Stomach smooth muscle (tissue), 2 donors: Measurements from ENCODE around the gene POLA2.
"Not testable (repeated sequence)": the region's sequence is repeated elsewhere in the genome, so short reads cannot be mapped to it uniquely, and the experiment has no call there.

Experiments used
- H3K27ac ChIP-seq: one replicate; pipeline ENCODE4 v1.7.0; 2013; ENCODE audit warnings: mild to moderate bottlenecking, low read length, inconsistent platforms
- H3K27me3 ChIP-seq, 2 donors: one replicate each; pipeline ENCODE4 v1.7.0; 2013; ENCODE audit warnings: low read length in 2 of 2; ENCODE audit not compliant: insufficient read depth in 2 of 2, control insufficient read depth in 1 of 2
- H3K36me3 ChIP-seq, 2 donors: one replicate each; pipeline ENCODE4 v1.7.0; 2013; ENCODE audit warnings: low read length in 2 of 2; ENCODE audit not compliant: control insufficient read depth in 2 of 2, insufficient read depth in 2 of 2
- H3K4me1 ChIP-seq: one replicate; pipeline ENCODE4 v1.7.0; 2013; ENCODE audit warnings: low read length; ENCODE audit not compliant: control insufficient read depth, insufficient read depth
- H3K4me3 ChIP-seq, 2 donors: one replicate each; pipeline ENCODE4 v1.7.0; 2013; ENCODE audit warnings: low read length in 2 of 2
- H3K9ac ChIP-seq, 2 donors: one replicate each; pipeline ENCODE4 v1.7.0; 2013; ENCODE audit warnings: low read length in 2 of 2, mild to moderate bottlenecking in 1 of 2
- H3K9me3 ChIP-seq, 2 donors: one replicate each; pipeline ENCODE4 v1.7.0; 2013; ENCODE audit warnings: low read length in 2 of 2; ENCODE audit not compliant: control insufficient read depth in 2 of 2
- donor health status: healthy.
- donor health status: Pancreatic carcinoma.

POLA2 gene

DNA sequence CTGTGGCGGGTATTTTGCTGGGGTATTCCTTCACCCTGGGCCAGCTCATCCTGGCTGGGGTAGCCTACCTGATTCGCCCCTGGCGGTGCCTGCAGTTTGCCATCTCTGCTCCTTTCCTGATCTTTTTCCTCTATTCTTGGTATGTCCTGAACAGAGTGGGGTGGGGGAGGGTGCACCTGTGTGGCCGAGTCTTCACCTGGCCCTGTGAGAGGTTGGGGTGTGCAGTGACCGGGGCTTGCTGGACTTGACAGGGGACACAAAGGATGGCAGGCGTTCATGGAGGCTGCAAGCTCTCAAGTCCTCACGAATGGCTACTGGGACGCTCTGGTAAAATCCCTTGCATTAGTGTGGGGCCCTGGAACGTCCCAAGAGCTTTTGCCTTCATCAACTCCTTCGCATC is 40.7 kb upstream of the POLA2 start:
- no peak overlapping the region for H3K9ac ChIP-seq
- H3K27ac ChIP-seq, result no peak overlapping the region
- H3K4me1 ChIP-seq, result peaks cover 14% of the 10 kb centered on the region
- no peaks in the 10 kb centered on the region for H3K9me3 ChIP-seq
- H3K4me3 ChIP-seq, result no peak overlapping the region
- H3K36me3 ChIP-seq, result no peaks in the 10 kb centered on the region
- H3K27me3 ChIP-seq, result no peaks in the 10 kb centered on the region

DNA sequence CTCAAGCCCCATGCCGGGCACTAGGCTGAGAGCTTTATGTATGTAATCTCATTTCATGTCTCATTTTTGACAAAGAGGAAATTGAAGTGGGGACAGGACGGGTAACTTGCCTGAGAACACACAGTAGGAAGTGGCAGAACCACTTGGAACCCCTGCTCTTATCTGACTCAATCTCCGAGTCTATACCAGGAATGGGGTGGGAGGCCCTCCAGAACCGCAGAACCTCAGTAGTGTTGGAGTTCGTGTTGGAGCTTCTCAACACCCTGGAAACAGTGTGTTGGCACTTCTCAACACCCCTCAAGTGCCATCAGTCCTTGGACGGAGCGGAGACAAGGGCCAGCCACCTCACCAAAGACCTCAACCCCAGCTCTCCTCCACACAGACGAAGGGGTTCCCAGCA is 38.8 kb upstream of the POLA2 start:
- Histone ChIP-seq H3K4me3 (no peak overlapping the region), H3K9me3 (no peaks in the 10 kb centered on the region), H3K4me1 (peaks cover 18% of the 10 kb centered on the region), H3K9ac (no peak overlapping the region), H3K27me3 (no peaks in the 10 kb centered on the region), H3K36me3 (no peaks in the 10 kb centered on the region), H3K27ac (no peak overlapping the region)

DNA sequence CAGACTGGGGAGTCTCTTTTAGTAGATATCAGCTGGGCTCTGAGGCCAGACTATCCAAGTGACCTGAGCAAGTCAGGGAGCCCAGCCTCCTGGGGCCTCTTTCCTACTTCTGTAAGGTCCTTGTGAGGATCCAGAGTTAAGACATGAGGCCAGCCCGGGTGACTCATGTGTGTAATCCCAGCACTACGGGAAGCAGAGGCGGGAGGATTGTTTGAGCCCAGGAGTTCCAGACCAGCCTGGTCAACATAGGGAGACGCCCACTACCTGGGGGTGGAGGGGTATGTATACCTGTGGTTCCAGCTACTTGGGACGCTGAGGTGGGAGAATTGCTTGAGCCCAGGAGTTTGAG is 36.9 kb upstream of the POLA2 start:
- H3K4me3 ChIP-seq, result no peak overlapping the region

DNA sequence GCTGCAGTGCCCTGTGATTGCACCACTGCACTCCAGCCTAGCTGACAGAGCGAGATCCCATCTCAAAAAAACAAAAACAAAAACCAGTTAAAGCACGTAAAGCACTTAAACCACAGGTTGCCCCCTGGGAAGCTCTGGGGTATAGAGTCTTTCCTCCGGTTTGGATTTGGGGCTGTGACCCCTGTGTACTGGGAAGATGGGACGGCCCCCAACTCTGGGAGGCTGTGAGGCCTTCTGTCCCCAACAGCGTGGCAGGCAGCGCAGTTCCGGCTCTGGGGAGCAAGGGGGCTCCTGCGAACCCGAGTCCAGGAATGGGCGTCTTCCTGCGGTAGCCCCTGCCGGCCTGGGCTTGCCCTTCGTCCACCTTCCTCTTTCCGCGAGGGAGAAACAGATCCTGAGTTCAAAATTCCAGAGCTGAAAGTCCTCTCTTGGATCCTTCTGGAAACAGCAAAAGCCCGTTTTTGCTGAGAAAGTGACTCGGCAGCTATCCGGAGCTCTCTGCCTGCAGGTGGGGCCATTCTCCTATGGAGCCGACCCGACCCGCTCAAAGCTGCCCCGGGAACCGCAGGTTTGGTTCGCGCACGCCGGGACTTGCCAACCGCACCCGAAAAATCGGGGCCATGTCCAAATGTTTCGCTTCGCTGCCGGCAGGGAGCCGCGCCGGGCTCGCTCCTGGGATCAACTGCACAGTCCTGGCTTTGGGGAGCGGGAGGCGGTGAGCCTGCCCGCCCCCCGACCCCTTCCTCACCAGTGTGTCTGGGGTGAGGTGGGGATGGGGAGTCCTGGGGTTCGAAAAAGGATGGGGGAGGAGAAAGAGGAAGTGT is 36.3 kb upstream of the POLA2 start:
- Histone ChIP-seq H3K9me3 (no peaks in the 10 kb centered on the region), H3K9ac (peak overlapping the region; percentile 68 to 82), H3K4me1 (peaks cover 15% of the 10 kb centered on the region), H3K4me3 (peak overlapping the region; percentile 71), H3K36me3 (no peaks in the 10 kb centered on the region), H3K27ac (no peak overlapping the region), H3K27me3 (no peaks in the 10 kb centered on the region)

More for the DNA sequence above, 36.9 kb upstream of the POLA2 start:
- Histone ChIP-seq H3K9ac (peak overlapping the region; percentile 68 to 82), H3K36me3 (no peaks in the 10 kb centered on the region), H3K4me1 (peaks cover 15% of the 10 kb centered on the region), H3K9me3 (no peaks in the 10 kb centered on the region), H3K27me3 (no peaks in the 10 kb centered on the region), H3K27ac (no peak overlapping the region)

DNA sequence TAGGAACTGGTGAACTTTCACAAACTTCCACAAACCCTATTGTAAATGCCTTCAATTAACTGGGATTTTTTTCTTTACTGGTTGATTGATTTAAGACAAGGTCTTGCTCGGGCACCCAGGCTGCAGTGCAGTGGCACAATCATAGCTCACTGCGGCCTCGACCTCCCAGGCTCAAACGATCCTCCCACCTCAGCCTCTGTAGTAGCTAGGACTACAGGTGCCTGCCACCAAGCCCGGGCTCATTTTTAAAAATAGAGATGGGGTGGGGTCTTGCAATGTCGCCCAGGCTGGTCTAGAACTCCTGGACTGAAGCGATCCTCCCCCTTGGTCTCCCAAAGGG is 35.7 kb upstream of the POLA2 start:
- H3K27ac ChIP-seq, result no peak overlapping the region
- no peaks in the 10 kb centered on the region for H3K36me3 ChIP-seq
- peaks cover 15% of the 10 kb centered on the region for H3K4me1 ChIP-seq
- H3K27me3 ChIP-seq, result no peaks in the 10 kb centered on the region
- H3K9me3 ChIP-seq, result no peaks in the 10 kb centered on the region
- peak overlapping the region; percentile 71 for H3K4me3 ChIP-seq
- peak overlapping the region; percentile 68 to 82 for H3K9ac ChIP-seq

DNA sequence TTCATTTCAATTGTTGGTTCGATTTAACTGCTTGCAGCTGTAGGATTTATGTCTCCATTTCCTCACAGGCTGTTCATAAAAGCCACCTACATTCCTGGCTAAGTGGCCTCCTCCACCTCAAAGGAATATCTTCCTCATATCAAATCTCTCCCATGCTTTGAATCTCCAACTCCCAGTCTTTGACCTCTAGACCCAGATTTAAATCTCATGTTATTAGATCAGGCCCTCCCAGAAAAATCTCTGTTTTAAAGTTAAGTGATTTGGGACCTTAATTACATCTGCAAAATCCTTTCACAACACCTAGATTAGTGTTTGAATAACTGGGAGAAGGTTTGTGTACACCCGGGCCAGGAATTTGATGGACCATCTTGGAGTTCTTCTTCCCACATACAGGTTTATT is 33.9 kb upstream of the POLA2 start:
- H3K4me1 ChIP-seq, result peaks cover 15% of the 10 kb centered on the region
- H3K27ac ChIP-seq, result no peak overlapping the region
- no peak overlapping the region for H3K4me3 ChIP-seq
- no peaks in the 10 kb centered on the region for H3K36me3 ChIP-seq
- no peak overlapping the region for H3K9ac ChIP-seq
- H3K9me3 ChIP-seq, result no peaks in the 10 kb centered on the region
- H3K27me3 ChIP-seq, result no peaks in the 10 kb centered on the region

DNA sequence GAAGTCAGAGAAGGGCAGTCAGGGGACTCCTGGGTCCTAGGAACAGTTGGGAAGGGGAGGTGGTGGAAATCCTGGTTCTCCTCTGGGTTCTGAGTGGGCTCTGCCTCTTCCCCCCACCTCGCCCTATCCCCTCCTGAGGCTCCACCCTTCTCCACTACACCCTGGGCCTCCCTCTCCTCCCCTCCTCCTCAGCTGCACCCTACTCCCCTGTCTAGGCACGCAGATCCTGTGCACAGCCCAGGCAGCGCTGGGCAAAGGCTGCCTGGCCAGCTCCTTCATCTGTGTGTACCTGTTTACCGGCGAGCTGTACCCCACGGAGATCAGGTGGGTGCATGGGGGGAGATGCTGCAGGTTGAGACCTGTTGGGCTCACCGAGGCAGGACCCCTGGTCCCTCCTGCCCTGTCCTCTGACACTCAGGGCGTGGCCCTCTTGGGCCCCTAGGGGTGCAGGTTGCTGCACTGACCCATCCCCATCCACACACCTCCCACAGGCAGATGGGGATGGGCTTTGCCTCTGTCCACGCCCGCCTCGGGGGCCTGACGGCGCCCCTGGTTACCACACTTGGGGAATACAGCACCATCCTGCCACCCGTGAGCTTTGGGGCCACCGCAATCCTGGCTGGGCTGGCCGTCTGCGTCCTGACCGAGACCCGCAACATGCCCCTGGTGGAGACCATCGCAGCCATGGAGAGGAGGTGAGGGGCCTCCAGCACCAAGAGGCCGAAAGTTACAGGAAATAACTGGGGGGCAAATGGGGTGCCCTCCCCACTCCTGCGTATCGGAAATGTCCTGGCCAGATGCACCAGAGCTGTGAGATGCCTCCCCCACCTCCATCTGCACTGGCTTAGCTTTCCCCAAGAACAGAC is 25.3 kb upstream of the POLA2 start:
- no peaks in the 10 kb centered on the region for H3K4me1 ChIP-seq
- H3K9me3 ChIP-seq, result no peaks in the 10 kb centered on the region
- H3K27me3 ChIP-seq, result peaks cover 0 to 2% of the 10 kb centered on the region in 2 donors
- no peak overlapping the region for H3K27ac ChIP-seq
- H3K4me3 ChIP-seq, result no peak overlapping the region
- no peak overlapping the region for H3K9ac ChIP-seq
- H3K36me3 ChIP-seq, result no peaks in the 10 kb centered on the region

DNA sequence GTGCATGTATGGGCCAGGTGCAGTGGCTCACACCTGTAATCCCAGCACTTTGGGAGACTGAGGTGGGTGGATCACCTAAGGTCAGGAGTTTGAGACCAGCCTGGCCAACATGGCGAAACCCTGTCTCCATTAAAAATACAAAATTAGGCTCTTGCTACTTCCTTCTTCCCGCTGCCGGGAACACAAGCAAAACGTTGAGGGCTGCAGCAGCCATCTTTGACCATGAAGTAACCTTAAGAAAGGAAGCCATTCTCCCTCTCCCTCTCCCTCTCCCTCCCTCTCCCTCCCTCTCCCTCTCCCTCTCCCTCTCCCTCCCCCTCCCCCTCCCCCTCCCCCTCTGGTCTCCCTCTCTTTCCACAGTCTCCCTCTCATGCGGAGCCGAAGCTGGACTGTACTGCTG is 23.5 kb upstream of the POLA2 start:
- H3K4me3 ChIP-seq, H3K36me3 ChIP-seq, H3K4me1 ChIP-seq, H3K9ac ChIP-seq, H3K9me3 ChIP-seq, H3K27me3 ChIP-seq, H3K27ac ChIP-seq: not testable (repeated sequence)

DNA sequence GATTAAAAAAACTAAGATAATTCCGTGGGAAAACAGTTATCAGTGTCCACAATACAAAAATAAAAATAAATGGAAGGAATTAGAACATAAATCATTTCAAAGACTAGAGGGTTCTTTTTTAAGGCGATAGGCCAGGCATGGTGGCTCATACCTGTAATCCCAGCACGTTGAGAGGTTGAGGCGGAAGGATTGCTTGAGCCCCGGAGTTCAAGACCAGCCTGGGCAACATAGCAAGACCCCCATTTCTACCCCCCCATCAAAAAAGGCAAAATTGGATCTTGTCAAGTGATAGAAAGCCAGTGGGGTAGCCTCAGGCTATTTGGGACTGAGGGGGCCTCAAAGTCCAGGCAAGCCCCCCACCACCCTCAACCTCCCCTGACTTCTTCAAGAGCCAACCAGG is 20.6 kb upstream of the POLA2 start:
- H3K36me3 ChIP-seq, result no peaks in the 10 kb centered on the region
- no peaks in the 10 kb centered on the region for H3K9me3 ChIP-seq

DNA sequence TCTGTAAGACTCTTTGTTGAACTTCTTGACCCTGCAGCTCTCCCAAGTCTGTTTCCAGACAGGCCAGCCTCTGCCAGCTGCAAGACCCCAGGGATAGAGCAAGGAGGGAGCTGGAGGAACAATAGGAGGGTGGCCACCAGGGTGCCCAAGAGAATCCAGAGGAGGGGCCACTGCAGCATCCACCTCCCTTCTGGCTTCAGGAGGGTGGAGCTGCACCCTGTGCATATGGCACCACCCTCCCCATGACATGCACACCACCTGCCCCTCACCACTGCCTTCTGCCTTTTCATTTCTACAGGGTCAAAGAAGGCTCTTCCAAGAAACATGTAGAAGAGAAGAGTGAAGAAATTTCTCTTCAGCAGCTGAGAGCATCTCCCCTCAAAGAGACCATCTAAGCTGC is 20.1 kb upstream of the POLA2 start:
- H3K36me3 ChIP-seq, result no peaks in the 10 kb centered on the region
- no peak overlapping the region for H3K9ac ChIP-seq
- H3K9me3 ChIP-seq, result no peaks in the 10 kb centered on the region
- H3K27me3 ChIP-seq, result peaks cover 0 to 2% of the 10 kb centered on the region in 2 donors
- no peak overlapping the region for H3K27ac ChIP-seq
- H3K4me1 ChIP-seq, result no peaks in the 10 kb centered on the region
- no peak overlapping the region for H3K4me3 ChIP-seq

More for the DNA sequence above, 20.6 kb upstream of the POLA2 start:
- Histone ChIP-seq H3K4me1 (no peaks in the 10 kb centered on the region), H3K4me3 (no peak overlapping the region), H3K9ac (no peak overlapping the region), H3K27ac (no peak overlapping the region), H3K27me3 (peaks cover 0 to 2% of the 10 kb centered on the region in 2 donors)

DNA sequence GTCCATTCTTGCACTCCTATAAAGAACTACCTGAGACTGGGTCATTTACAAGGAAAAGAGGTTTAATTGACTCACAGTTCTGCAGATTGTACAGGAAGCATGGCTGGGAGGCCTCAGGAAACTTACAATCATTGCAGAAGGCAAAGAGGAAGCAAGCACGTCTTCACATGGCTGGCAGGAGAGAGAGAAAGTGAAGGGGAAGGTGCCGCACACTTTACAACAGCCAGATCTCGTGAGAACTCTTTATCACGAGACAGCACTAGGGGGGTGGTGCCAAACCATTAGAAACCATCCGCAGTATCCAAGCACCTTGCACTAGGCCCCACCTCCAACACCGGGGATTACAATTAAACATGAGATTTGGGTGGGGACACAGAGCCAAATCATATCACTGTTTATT is 19.4 kb upstream of the POLA2 start:
- Histone ChIP-seq H3K9ac (no peak overlapping the region), H3K27me3 (no peaks in the 10 kb centered on the region), H3K4me1 (no peaks in the 10 kb centered on the region), H3K4me3 (no peak overlapping the region), H3K36me3 (no peaks in the 10 kb centered on the region), H3K9me3 (no peaks in the 10 kb centered on the region), H3K27ac (no peak overlapping the region)
